Colonic mucosa (tissue), 4 donors: ENCODE measurements around the gene MFRP. TPM values are rescaled to one million over a fixed set of nuclear protein-coding genes. Genes with fewer than 3 reads are reported as not detected.

Experiments used
- DNase-seq: peaks from one replicate; pipeline ENCODE4 v3.0.0-alpha.2; 2020
- H3K27ac ChIP-seq: fragments of 200-600 bp; one replicate; pipeline ENCODE4 v1.8.0; 2021
- H3K27me3 ChIP-seq: fragments of 200-600 bp; one replicate; pipeline ENCODE4 v1.8.0; 2021
- H3K36me3 ChIP-seq: fragments of 200-600 bp; one replicate; pipeline ENCODE4 v1.8.0; 2021
- H3K4me1 ChIP-seq: fragments of 200-600 bp; one replicate; pipeline ENCODE4 v1.8.0; 2021; ENCODE audit warnings: mild to moderate bottlenecking
- H3K4me3 ChIP-seq: fragments of 200-600 bp; one replicate; pipeline ENCODE4 v1.8.0; 2021
- H3K9ac ChIP-seq, 2 donors: one replicate each; pipeline ENCODE4 v1.7.0; 2013; ENCODE audit warnings: control low read depth in 2 of 2, low read depth in 2 of 2, low read length in 2 of 2
- H3K9me3 ChIP-seq: fragments of 200-600 bp; one replicate; pipeline ENCODE4 v1.8.0; 2021
- intact Hi-C: fragments of 100-400 bp; cut with DNase I; formaldehyde crosslinking; loops from one replicate; pipeline ENCODE4 v1.14.1; 2022
- total RNA-seq, 2 donors: library from RNA; stranded (reverse); fragmentation: NEBNext Ultra II Directional in 1 of 2; extraction: Animal tissue kit (Norgen Biotek cat#: 25700) in 1 of 2; gene quantifications; one replicate each; pipeline ENCODE4 v1.2.1, GENCODE V29; 2021
- TF ChIP-seq, protein P1 (sequence below): fragments of 200-600 bp; IDR thresholded peaks from one replicate; pipeline ENCODE4 v1.8.0; 2022; ENCODE audit warnings: antibody characterized with exemption, mild to moderate bottlenecking
- donor health status: healthy.
- donor health status: DM: no; HTN: no; CAD: no.
- donor health status: DM: no; HTN: no; CAD: no.

Gene MFRP
- total RNA-seq, 2 donors from 2014 or later, result not detected

DNA sequence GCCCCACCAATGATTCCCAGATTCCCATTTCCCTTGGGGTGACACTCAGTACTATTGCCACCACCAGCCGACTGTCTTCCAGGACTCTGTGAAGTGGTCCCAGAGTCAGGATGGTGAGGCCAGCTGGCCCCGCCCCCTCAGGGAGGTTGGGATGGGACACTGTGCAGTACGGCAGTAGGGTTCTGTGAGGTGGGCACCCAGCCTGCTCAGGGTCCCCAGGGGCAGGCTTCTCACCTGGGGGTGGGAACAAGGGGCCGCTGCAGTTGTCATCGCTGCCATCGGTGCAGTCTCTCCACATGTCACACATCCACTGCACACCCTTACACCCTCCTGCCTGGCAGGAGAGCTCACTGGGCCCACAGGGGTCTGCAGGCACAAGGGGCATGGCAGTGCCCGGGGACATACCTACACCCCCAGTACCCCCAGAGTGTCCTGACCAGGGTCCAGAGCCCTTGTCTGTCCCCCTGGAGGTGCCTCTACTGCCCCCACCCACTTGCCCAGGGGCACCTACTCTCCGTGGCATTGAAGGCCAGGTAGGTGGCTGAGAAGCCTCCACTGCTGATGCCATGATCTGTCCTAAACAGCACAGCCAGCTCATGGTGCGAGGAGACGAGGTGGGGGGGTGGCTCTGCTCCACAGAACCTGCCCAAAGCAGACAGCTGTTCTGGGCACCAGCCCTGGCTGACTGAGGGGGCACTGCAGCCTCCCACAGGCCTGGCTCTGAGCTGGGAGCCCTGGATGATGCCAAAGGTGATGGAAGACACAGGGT is 4.0 kb downstream of the MFRP start:
- Histone ChIP-seq H3K36me3 (no peaks in the 10 kb centered on the region), H3K9ac (no peak overlapping the region), H3K4me1 (peaks cover 17% of the 10 kb centered on the region), H3K9me3 (no peaks in the 10 kb centered on the region), H3K27me3 (peaks cover 18% of the 10 kb centered on the region), H3K4me3 (no peak overlapping the region), H3K27ac (no peak overlapping the region)
- intact Hi-C loops, result no loop called here
- TF ChIP-seq, protein P1, sequence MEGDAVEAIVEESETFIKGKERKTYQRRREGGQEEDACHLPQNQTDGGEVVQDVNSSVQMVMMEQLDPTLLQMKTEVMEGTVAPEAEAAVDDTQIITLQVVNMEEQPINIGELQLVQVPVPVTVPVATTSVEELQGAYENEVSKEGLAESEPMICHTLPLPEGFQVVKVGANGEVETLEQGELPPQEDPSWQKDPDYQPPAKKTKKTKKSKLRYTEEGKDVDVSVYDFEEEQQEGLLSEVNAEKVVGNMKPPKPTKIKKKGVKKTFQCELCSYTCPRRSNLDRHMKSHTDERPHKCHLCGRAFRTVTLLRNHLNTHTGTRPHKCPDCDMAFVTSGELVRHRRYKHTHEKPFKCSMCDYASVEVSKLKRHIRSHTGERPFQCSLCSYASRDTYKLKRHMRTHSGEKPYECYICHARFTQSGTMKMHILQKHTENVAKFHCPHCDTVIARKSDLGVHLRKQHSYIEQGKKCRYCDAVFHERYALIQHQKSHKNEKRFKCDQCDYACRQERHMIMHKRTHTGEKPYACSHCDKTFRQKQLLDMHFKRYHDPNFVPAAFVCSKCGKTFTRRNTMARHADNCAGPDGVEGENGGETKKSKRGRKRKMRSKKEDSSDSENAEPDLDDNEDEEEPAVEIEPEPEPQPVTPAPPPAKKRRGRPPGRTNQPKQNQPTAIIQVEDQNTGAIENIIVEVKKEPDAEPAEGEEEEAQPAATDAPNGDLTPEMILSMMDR, result no peak
- no peak for DNase-seq

DNA sequence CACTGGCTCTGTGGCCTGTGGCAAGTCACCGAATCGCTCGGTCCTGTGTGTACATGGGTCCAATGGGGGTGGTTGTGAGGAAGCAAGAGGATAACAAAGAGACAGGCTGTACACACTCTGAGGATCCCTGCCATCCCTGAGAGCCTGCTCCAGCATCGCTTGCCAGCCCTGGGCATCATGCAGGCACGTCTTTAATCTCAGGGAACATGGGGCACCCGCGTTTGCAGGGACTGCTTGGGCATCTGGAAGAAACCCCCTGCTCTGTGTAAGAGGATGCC is 4.5 kb downstream of the MFRP start:
- DNase-seq, result no peak
- Histone ChIP-seq H3K4me3 (no peak overlapping the region), H3K36me3 (no peaks in the 10 kb centered on the region), H3K27me3 (peaks cover 18% of the 10 kb centered on the region), H3K9me3 (no peaks in the 10 kb centered on the region), H3K27ac (no peak overlapping the region), H3K9ac (no peak overlapping the region), H3K4me1 (peaks cover 17% of the 10 kb centered on the region)
- TF ChIP-seq, protein P1, result no peak
- intact Hi-C loops, result no loop called here

DNA sequence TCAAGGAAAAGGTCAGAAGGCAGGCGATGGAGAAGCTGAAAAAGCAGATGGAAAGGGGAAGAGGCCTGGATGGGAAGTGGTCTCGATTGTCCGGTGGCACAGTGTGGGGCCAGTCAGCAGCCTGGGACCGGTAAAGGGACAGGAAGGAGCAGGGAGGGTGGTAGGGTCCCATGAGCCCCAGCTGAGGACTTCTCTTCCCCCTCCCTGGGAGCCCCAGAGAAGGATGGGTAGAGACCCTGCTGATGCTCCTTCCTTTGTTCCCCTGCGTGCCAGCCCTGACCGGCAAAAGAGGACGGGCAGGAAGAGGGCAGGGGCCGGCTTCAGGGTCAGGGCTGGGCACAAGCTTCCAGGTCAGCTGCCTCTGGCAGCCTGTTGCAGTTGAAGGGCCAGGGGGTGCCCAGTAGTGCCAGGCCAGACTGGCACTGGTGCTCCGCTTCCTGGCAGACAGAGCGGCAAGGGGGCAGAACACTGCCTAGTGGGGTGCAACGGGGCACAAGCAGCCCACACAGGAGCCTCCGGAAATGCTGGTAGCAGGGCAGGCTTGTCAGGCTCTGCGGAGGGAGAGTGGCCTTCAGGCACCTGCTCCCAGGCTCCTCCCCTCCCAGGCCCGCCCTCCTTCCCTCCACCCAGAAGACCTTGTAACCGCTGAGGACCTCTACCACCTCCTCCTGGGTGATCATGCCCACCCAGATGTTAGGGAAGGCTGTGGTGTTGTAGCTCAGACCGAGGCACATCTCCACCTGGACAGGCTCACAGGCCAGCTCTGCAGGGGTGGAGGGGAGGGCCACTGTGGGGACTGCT is 5.1 kb downstream of the MFRP start:
- H3K36me3 ChIP-seq, result no peaks in the 10 kb centered on the region
- H3K9ac ChIP-seq, result peak overlapping the region in 1 of 2 donors; percentile 43
- no peak for DNase-seq
- intact Hi-C loops, result no loop called here
- H3K4me3 ChIP-seq, result no peak overlapping the region
- peaks cover 18% of the 10 kb centered on the region for H3K27me3 ChIP-seq
- TF ChIP-seq, protein P1, result no peak
- no peaks in the 10 kb centered on the region for H3K9me3 ChIP-seq
- H3K27ac ChIP-seq, result no peak overlapping the region
- peaks cover 17% of the 10 kb centered on the region for H3K4me1 ChIP-seq

DNA sequence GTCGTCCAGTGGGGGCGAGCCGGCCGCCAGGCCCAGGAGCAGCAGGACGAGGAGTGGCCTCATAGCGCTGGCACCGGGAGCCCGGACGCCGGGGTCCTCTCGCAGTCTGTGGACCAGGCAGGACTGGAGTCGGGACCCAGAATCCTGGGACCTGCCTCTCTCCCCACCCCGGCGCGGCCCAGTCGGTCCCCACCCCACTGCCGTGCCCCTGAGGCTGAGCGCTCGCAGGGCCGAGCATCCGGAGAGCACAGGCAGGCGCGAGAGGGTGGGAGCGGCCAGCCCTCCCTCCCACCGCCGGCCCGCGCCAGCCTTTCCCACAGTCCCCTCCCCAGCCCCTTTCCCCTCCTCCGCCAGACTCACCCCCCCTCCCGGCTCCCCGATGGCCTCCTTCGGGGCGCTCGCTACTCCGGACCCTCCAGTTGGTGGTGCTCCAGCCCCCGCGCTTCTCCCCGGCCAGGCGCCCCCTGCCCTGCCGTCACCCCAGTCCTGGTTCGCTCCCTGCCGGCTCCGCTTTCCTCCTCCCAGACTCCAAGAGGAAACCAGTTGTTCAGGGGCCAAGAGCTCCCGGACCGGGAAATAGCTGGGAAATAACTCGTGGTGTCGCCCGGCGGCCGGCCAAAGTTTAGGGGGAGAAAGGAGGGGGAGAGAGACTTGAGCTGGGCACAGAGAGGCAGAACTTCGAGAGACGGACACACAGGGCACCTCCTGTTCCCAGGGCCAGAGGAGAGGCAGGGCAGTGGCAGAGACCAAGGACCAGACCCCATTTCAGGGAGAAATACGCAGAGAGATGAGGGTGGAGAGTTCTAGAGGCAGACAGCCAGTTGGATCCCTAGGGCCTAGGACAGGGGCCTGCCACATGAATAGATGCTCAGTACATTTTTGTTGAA is 5.9 kb downstream of the MFRP start, which contains the start of gene C1QTNF5:
Gene C1QTNF5 (minus strand): TSS at position 549 of the 887 bp plus-strand sequence. CDS start 486 bp downstream, at position 63.
- Histone ChIP-seq H3K4me1 (peaks cover 17% of the 10 kb centered on the region), H3K9me3 (no peaks in the 10 kb centered on the region), H3K4me3 (peak within 1 kb of the TSS; percentile 34), H3K9ac (peak within 1 kb of the TSS; percentile 61 to 75), H3K27me3 (peaks cover 18% of the 10 kb centered on the region), H3K36me3 (no peaks in the 10 kb centered on the region), H3K27ac (peak within 1 kb of the TSS; percentile 68)
- TF ChIP-seq, protein P1, result no peak
- intact Hi-C loops, result no loop called here
- peak; percentile 77 for DNase-seq
